Panc1 (cell line): ENCODE results near the gene ST8SIA6. TPM values are rescaled to one million over a fixed set of nuclear protein-coding genes. Genes with fewer than 3 reads are reported as not detected.
A peak's percentile ranks its signal among the peaks of the same experiment; 100 is the strongest.

Source experiments
- ATAC-seq: fragments of 200-7000 bp; cut with Tn5 transposase; 2 replicates; pipeline ENCODE4 v1.9.1; 2020; ENCODE audit warnings: mild to moderate bottlenecking, moderate library complexity
- BruUV-seq: library from RNA; stranded (reverse); fragments of 400-500 nt; replicated peaks from 2 replicates; lab custom pipeline; 2021; lab: Mats Ljungman, UMichigan
- CTCF ChIA-PET: fragments of 300-600 bp; sonication (Branson Sonifier 250); formaldehyde crosslinking; loops from one replicate; lab custom pipeline; 2022; ENCODE audit warnings: antibody characterized with exemption; lab: Charles Lee
- POLR2A ChIA-PET: fragments of 300-600 bp; sonication (Branson Sonifier 250); formaldehyde crosslinking; loops from one replicate; lab custom pipeline; 2022; ENCODE audit warnings: antibody characterized with exemption; lab: Charles Lee
- DNase-seq: peaks from one replicate; pipeline ENCODE4 v3.0.0-alpha.2; 2010; ENCODE audit warnings: low read depth, low spot score
- H3K27ac ChIP-seq: 2 replicates; pipeline ENCODE4 v1.5.1; 2011; ENCODE audit warnings: mild to moderate bottlenecking, low read length, inconsistent platforms
- H3K27me3 ChIP-seq: fragments of 200-500 bp; sonication (Bioruptor generic); 2 replicates; pipeline ENCODE4 v1.6.0; 2014; ENCODE audit warnings: low read length, inconsistent platforms; ENCODE audit not compliant: control insufficient read depth, insufficient read depth
- H3K36me3 ChIP-seq: fragments of 200-500 bp; sonication (Bioruptor generic); 2 replicates; pipeline ENCODE4 v1.5.1; 2014; ENCODE audit warnings: inconsistent platforms, mild to moderate bottlenecking, low read length, moderate library complexity; ENCODE audit not compliant: control insufficient read depth, insufficient read depth
- H3K4me1 ChIP-seq: 2 replicates; pipeline ENCODE4 v1.5.1; 2011; ENCODE audit warnings: inconsistent platforms, mild to moderate bottlenecking, low read length, moderate library complexity; ENCODE audit not compliant: control insufficient read depth, insufficient read depth
- H3K4me3 ChIP-seq, 2 experiments: 2 replicates each; pipeline ENCODE4 v1.5.1; 2011 to 2012; ENCODE audit warnings: low read depth in 2 of 2, low read length in 2 of 2, mild to moderate bottlenecking in 2 of 2, inconsistent platforms in 1 of 2, moderate library complexity in 1 of 2
- H3K9me3 ChIP-seq: fragments of 200-500 bp; sonication (Bioruptor generic); 2 replicates; pipeline ENCODE4 v1.5.1; 2014; ENCODE audit warnings: low read depth, mild to moderate bottlenecking, inconsistent platforms, low read length, moderate library complexity; ENCODE audit not compliant: control insufficient read depth, insufficient read depth
- POLR2AphosphoS5 ChIP-seq: IDR thresholded peaks from 2 replicates; pipeline ENCODE4 v1.6.1; 2012; ENCODE audit warnings: mild to moderate bottlenecking, low read depth, low read length, moderate library complexity
- SIN3A ChIP-seq: IDR thresholded peaks from 2 replicates; pipeline ENCODE4 v1.6.1; 2012; ENCODE audit warnings: low read depth, mild to moderate bottlenecking, low read length, moderate library complexity, borderline replicate concordance; ENCODE audit not compliant: insufficient read depth
- TCF7L2 ChIP-seq: IDR thresholded peaks from 2 replicates; pipeline ENCODE4 v1.6.1; 2011; ENCODE audit warnings: mild to moderate bottlenecking, low read depth, low read length, inconsistent platforms
- in situ Hi-C: cut with HindIII; loops from 2 replicates; pipeline ENCODE4 v1.10.0; 2016; ENCODE audit warnings: low sequenced_read_pairs, low pct_unique_long_range_greater_than_20kb
- intact Hi-C: fragments of 100-400 bp; cut with micrococcal nuclease; formaldehyde crosslinking; loops from one replicate; pipeline ENCODE4 v1.10.0; 2022; ENCODE audit not compliant: unreplicated experiment
- total RNA-seq: library from RNA; stranded (reverse); gene quantifications from one replicate; pipeline ENCODE4 v1.2.1, GENCODE V29; 2021; ENCODE audit not compliant: unreplicated experiment
- TF ChIP-seq, protein P1 (sequence below), 2 experiments: IDR thresholded peaks; 2 replicates each; pipeline ENCODE4 v1.6.1; 2011 to 2012; ENCODE audit warnings: low read depth in 2 of 2, control low read depth in 1 of 2, low read length in 1 of 2, mild to moderate bottlenecking in 1 of 2, moderate library complexity in 1 of 2; ENCODE audit not compliant: insufficient read depth in 1 of 2
- TF ChIP-seq, protein P2 (sequence below): fragments of 450-650 bp; IDR thresholded peaks from 2 replicates; pipeline ENCODE4 v1.5.1; 2017; ENCODE audit warnings: mild to moderate bottlenecking

Gene ST8SIA6
- total RNA-seq, 1 experiment from 2014 or later: 0.82 TPM

DNA sequence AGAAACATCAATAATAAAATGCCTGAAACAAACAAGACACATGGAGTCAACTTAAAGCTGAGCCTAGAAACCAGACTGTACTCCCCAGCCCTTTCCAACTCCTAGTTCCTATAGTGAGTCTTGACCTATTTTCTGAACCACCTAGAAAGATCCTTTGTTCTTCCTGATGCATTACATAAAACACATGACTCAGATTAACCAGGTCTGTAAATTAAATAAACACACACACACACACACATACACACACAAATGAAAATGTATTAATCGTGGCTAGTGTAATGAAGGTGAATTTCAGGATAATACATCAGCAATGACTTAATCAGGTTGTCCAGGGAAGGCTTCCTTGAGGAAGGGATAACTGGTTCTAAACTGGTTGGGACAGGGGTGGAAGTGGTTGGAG, 104.7 kb downstream of the ST8SIA6 start:
- TF ChIP-seq, protein P1, sequence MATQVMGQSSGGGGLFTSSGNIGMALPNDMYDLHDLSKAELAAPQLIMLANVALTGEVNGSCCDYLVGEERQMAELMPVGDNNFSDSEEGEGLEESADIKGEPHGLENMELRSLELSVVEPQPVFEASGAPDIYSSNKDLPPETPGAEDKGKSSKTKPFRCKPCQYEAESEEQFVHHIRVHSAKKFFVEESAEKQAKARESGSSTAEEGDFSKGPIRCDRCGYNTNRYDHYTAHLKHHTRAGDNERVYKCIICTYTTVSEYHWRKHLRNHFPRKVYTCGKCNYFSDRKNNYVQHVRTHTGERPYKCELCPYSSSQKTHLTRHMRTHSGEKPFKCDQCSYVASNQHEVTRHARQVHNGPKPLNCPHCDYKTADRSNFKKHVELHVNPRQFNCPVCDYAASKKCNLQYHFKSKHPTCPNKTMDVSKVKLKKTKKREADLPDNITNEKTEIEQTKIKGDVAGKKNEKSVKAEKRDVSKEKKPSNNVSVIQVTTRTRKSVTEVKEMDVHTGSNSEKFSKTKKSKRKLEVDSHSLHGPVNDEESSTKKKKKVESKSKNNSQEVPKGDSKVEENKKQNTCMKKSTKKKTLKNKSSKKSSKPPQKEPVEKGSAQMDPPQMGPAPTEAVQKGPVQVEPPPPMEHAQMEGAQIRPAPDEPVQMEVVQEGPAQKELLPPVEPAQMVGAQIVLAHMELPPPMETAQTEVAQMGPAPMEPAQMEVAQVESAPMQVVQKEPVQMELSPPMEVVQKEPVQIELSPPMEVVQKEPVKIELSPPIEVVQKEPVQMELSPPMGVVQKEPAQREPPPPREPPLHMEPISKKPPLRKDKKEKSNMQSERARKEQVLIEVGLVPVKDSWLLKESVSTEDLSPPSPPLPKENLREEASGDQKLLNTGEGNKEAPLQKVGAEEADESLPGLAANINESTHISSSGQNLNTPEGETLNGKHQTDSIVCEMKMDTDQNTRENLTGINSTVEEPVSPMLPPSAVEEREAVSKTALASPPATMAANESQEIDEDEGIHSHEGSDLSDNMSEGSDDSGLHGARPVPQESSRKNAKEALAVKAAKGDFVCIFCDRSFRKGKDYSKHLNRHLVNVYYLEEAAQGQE (IDR thresholded peaks at IDR 0.05; ENCODE audit: insufficient read depth in 1 of 2, low read depth in 2 of 2, low read length in 1 of 2): no peak
- TF ChIP-seq SIN3A (no peak), TCF7L2 (no peak), POLR2AphosphoS5 (no peak)
- TF ChIP-seq, protein P2, sequence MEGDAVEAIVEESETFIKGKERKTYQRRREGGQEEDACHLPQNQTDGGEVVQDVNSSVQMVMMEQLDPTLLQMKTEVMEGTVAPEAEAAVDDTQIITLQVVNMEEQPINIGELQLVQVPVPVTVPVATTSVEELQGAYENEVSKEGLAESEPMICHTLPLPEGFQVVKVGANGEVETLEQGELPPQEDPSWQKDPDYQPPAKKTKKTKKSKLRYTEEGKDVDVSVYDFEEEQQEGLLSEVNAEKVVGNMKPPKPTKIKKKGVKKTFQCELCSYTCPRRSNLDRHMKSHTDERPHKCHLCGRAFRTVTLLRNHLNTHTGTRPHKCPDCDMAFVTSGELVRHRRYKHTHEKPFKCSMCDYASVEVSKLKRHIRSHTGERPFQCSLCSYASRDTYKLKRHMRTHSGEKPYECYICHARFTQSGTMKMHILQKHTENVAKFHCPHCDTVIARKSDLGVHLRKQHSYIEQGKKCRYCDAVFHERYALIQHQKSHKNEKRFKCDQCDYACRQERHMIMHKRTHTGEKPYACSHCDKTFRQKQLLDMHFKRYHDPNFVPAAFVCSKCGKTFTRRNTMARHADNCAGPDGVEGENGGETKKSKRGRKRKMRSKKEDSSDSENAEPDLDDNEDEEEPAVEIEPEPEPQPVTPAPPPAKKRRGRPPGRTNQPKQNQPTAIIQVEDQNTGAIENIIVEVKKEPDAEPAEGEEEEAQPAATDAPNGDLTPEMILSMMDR: no peak
- no peak for ATAC-seq
- Histone ChIP-seq H3K4me3 (no peak overlapping the region), H3K27ac (no peak overlapping the region), H3K27me3 (no peaks in the 10 kb centered on the region), H3K9me3 (no peaks in the 10 kb centered on the region), H3K36me3 (no peaks in the 10 kb centered on the region), H3K4me1 (peaks cover 2% of the 10 kb centered on the region)
- POLR2A ChIA-PET: interaction anchor here (0.5 to 0.7 kb wide), 2 partner anchors 14 to 117 kb away, joined by 3 to 4 read pairs; no protein-coding TSS in a partner anchor
- intact Hi-C loops (no loop called here), in situ Hi-C loops (no loop called here)
- no TSS peak for BruUV-seq
- no peak for DNase-seq
- CTCF ChIA-PET: no interaction called here

DNA sequence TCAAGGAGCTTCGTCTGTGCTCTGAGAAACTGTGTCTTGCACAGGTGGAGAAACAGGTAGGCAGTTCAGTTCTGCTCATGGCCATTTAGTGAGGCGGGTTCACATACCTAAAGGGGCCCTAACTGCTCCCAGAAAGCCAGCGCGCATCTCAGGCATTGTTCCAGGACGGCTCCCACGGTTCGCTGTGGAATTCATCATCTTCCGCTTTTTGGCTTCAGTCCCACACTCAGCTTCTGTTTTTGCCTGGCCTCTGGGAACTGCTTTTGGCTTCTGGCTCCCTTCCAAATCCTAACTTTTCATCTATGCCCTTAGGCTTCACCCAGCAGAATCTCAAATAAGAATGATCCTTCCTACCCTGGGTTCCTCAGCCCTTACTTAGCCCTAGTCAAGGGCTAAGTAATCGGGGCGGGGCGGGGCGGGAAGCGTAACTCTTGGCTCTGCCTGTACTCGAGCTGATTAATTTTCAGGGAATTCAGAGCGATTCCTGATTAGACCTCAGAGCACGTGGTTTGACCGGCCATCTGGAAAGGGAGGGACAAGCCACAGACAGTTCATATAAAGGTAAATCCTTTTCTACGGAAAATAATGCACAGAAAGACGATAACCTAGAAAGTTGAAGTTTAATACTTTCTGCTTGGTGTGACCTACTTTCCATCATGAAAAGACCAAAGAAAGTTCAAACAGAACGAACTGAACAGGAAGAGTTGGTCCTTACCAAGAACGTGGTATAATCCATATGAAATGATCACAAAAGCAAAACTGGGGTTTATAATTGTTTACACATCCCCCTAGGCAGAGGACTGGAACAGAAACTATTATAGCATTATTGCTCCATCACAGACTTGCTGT, 105.7 kb downstream of the ST8SIA6 start:
- in situ Hi-C loops: no loop called here
- no TSS peak for BruUV-seq
- DNase-seq: peak; percentile 25
- ATAC-seq: peak; percentile 94
- TF ChIP-seq TCF7L2 (no peak), SIN3A (no peak)
- TF ChIP-seq, protein P1 (IDR thresholded peaks at IDR 0.05; ENCODE audit: insufficient read depth in 1 of 2, low read depth in 2 of 2, low read length in 1 of 2): no peak
- Histone ChIP-seq H3K27me3 (no peaks in the 10 kb centered on the region), H3K27ac (peak overlapping the region; percentile 72), H3K36me3 (no peaks in the 10 kb centered on the region), H3K4me3 (peak overlapping the region; percentile 24 to 52), H3K9me3 (no peaks in the 10 kb centered on the region), H3K4me1 (peaks cover 2% of the 10 kb centered on the region)
- intact Hi-C loops: no loop called here
- ChIA-PET POLR2A (no interaction called here), CTCF (interaction anchor here (0.7 kb wide), 1 partner anchor 60 kb away, joined by 7 read pairs; no protein-coding TSS in a partner anchor)
